K562 (cell line): Measurements from ENCODE around the gene TRPM4. TPM values are rescaled to one million over a fixed set of nuclear protein-coding genes. Genes with fewer than 3 reads are reported as not detected.
A peak's percentile ranks its signal among the peaks of the same experiment; 100 is the strongest.

Experiments
- CUX1 ChIP-seq: fragments of 200-800 bp; sonication (Bioruptor generic); IDR thresholded peaks from 2 replicates; pipeline ENCODE4 v1.6.1; 2016; ENCODE audit warnings: missing genetic modification characterization, missing compliant biosample characterization
- NCOR1 ChIP-seq: fragments of 450-650 bp; IDR thresholded peaks from 2 replicates; pipeline ENCODE4 v1.6.1; 2016; ENCODE audit warnings: mild to moderate bottlenecking, moderate library complexity
- ZNF592 ChIP-seq: fragments of 450-650 bp; IDR thresholded peaks from 2 replicates; pipeline ENCODE4 v1.6.1; 2017; ENCODE audit warnings: antibody characterized with exemption, mild to moderate bottlenecking
- polyA plus RNA-seq, 8 experiments: library from polyadenylated mRNA; depleted of rRNA in 4 of 8; stranded (reverse) in 5 of 8; unstranded in 3 of 8; fragments of >200 nt; fragmentation: Nextera tagmentation in 2 of 8; fragmentation: Illumina TruSeq in 1 of 8; extraction: Ambion mirVana in 2 of 8; extraction: Trizol in 1 of 8; gene quantifications; 2 replicates each; pipeline versions ENCODE4 v1.2.1 to v1.2.3, GENCODE V29; 2011 to 2014; ENCODE audit warnings: inconsistent platforms in 1 of 8, missing spikeins in 1 of 8
- total RNA-seq, 7 experiments: library from RNA; depleted of rRNA in 6 of 7; stranded (reverse); fragments of >200 nt in 6 of 7; fragmentation: Illumina TruSeq in 2 of 7; extraction: Trizol in 2 of 7; gene quantifications; 2 replicates each; pipeline versions ENCODE4 v1.2.1 to v1.2.3, GENCODE V29; 2011 to 2021; ENCODE audit warnings: low replicate concordance in 1 of 7
- TF ChIP-seq, protein P1 (sequence below): fragments of 450-650 bp; IDR thresholded peaks from 2 replicates; pipeline ENCODE4 v1.6.1; 2016; ENCODE audit warnings: mild to moderate bottlenecking, moderate library complexity

The TRPM4 gene
- total and polyA plus RNA-seq, 9 of the 15 experiments (the other 6 are each of a cell fraction or from before 2014, with no cell fraction given), result 6.5 to 45.4 (median 15.2) TPM

- TF ChIP-seq, protein P1, sequence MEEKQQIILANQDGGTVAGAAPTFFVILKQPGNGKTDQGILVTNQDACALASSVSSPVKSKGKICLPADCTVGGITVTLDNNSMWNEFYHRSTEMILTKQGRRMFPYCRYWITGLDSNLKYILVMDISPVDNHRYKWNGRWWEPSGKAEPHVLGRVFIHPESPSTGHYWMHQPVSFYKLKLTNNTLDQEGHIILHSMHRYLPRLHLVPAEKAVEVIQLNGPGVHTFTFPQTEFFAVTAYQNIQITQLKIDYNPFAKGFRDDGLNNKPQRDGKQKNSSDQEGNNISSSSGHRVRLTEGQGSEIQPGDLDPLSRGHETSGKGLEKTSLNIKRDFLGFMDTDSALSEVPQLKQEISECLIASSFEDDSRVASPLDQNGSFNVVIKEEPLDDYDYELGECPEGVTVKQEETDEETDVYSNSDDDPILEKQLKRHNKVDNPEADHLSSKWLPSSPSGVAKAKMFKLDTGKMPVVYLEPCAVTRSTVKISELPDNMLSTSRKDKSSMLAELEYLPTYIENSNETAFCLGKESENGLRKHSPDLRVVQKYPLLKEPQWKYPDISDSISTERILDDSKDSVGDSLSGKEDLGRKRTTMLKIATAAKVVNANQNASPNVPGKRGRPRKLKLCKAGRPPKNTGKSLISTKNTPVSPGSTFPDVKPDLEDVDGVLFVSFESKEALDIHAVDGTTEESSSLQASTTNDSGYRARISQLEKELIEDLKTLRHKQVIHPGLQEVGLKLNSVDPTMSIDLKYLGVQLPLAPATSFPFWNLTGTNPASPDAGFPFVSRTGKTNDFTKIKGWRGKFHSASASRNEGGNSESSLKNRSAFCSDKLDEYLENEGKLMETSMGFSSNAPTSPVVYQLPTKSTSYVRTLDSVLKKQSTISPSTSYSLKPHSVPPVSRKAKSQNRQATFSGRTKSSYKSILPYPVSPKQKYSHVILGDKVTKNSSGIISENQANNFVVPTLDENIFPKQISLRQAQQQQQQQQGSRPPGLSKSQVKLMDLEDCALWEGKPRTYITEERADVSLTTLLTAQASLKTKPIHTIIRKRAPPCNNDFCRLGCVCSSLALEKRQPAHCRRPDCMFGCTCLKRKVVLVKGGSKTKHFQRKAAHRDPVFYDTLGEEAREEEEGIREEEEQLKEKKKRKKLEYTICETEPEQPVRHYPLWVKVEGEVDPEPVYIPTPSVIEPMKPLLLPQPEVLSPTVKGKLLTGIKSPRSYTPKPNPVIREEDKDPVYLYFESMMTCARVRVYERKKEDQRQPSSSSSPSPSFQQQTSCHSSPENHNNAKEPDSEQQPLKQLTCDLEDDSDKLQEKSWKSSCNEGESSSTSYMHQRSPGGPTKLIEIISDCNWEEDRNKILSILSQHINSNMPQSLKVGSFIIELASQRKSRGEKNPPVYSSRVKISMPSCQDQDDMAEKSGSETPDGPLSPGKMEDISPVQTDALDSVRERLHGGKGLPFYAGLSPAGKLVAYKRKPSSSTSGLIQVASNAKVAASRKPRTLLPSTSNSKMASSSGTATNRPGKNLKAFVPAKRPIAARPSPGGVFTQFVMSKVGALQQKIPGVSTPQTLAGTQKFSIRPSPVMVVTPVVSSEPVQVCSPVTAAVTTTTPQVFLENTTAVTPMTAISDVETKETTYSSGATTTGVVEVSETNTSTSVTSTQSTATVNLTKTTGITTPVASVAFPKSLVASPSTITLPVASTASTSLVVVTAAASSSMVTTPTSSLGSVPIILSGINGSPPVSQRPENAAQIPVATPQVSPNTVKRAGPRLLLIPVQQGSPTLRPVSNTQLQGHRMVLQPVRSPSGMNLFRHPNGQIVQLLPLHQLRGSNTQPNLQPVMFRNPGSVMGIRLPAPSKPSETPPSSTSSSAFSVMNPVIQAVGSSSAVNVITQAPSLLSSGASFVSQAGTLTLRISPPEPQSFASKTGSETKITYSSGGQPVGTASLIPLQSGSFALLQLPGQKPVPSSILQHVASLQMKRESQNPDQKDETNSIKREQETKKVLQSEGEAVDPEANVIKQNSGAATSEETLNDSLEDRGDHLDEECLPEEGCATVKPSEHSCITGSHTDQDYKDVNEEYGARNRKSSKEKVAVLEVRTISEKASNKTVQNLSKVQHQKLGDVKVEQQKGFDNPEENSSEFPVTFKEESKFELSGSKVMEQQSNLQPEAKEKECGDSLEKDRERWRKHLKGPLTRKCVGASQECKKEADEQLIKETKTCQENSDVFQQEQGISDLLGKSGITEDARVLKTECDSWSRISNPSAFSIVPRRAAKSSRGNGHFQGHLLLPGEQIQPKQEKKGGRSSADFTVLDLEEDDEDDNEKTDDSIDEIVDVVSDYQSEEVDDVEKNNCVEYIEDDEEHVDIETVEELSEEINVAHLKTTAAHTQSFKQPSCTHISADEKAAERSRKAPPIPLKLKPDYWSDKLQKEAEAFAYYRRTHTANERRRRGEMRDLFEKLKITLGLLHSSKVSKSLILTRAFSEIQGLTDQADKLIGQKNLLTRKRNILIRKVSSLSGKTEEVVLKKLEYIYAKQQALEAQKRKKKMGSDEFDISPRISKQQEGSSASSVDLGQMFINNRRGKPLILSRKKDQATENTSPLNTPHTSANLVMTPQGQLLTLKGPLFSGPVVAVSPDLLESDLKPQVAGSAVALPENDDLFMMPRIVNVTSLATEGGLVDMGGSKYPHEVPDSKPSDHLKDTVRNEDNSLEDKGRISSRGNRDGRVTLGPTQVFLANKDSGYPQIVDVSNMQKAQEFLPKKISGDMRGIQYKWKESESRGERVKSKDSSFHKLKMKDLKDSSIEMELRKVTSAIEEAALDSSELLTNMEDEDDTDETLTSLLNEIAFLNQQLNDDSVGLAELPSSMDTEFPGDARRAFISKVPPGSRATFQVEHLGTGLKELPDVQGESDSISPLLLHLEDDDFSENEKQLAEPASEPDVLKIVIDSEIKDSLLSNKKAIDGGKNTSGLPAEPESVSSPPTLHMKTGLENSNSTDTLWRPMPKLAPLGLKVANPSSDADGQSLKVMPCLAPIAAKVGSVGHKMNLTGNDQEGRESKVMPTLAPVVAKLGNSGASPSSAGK, result peak; percentile 97
- TF ChIP-seq ZNF592 (peak; percentile 20; the same call in 1 of the 2 replicates), NCOR1 (no peak; the same call in 1 of the 2 replicates), CUX1 (no peak)
Measured at GRCh38 chr19:49118565-49119410, 38.8 kb upstream of the TRPM4 start, which contains the start of gene C19orf73 (continued).
